GM18873 (cell line): ENCODE results near the gene THAP12.
"Not testable (repeated sequence)": the region's sequence is repeated elsewhere in the genome, so short reads cannot be mapped to it uniquely, and the experiment has no call there.

Experiments used
- ATAC-seq: cut with Tn5 transposase; IDR thresholded peaks from one replicate; pipeline ENCODE4 v1.9.1; 2021; ENCODE audit warnings: mild to moderate bottlenecking, moderate library complexity, moderate number of reproducible peaks; ENCODE audit not compliant: unreplicated experiment, low FRiP score

Gene THAP12

GRCh38 chr11:76380977-76381719 is at the start of gene THAP12, which contains the start of gene GVQW3:
THAP12 (minus strand) TSS chr11:76381132; CDS start chr11:76380836, 296 bp downstream.
GVQW3 (plus strand) TSS chr11:76381323; CDS start chr11:76381829, 506 bp downstream.
- ATAC-seq, result peak; percentile 67

DNA sequence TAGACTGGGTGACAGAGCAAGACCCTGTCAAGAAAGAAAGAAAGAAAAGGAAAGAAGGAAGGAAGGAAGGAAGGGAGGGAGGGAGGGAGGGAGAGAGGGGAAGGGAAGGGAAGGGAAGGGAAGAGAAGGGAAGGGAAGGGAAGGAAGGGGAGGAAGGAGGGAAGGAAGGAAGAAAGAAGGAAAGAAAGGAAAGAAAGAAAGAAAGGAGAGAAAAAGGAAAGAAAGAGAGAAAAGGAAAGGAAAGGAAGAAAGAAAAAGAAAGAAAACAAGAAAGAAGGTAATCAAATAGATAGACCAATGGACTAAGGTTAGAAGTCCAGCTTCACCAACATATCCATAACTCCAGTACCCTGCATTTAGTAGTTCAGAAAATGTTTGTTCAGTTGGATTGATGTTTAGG is 45.7 kb upstream of the THAP12 start:
- ATAC-seq, result no peak

DNA sequence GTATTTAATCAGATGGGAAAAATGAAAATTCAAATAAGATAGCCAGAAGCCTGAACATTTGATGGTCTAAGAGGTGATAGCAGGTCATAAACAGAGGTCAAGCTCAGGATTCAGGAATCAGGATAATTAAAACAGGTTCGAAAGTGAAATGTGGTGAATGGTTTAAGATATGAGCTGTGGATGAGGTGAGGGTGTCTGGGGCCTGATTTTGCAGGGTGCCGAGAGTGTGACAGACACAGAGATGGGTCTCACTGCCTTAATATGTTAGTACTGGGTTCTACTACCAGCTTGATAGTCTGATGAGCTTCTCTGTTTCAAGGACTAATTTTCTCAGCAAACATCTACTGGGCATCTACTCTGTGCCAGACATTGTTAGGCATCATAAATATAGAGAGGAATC is 44.0 kb upstream of the THAP12 start:
- no peak for ATAC-seq

- no peak for ATAC-seq
These were observed 43.4 kb upstream of the THAP12 start for GRCh38 chr11:76424379-76424778.

DNA sequence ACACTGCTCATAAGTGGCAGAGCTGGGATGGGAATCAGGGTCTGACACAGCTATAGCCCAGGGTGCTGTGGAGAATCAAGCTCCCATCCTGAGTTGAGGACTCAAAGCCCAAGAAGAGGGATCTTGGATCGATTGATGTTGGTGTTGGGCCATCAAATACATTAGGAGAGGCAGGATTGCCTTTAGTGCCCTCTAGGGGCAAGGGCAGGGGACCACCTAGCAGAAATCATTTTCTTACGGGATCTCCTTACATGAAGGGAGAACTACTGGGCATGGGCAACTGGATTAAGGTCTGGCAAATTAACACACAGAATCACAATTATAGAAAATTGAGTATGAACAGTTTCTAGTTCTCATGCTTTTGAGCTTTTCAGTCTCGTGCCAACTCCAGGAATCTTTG is 39.0 kb upstream of the THAP12 start:
- ATAC-seq, result no peak

DNA sequence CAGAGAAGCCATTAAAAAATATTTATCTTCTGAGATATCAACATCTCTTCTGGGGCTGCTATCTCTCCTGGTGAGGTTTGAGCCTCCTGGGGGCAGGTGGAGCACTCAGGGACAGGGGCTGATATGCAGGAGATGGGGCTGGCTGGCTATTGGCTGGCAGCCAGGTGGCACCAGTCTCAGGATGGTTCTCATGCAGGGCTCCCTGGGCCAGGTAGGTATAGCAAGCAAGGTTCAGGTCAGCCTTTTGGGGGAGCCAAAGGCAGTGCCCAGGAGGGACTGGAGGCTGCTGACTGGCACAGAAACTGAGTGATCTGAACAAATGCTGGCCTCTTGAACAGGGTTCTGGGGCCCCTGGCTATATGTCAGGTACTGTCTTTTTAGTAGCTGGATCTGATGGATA is 34.1 kb upstream of the THAP12 start:
- no peak for ATAC-seq

GRCh38 chr11:76410851-76411357 is 30.0 kb upstream of the THAP12 start:
- ATAC-seq, result no peak

GRCh38 chr11:76408171-76408965 is 27.4 kb upstream of the THAP12 start:
- ATAC-seq, result no peak

DNA sequence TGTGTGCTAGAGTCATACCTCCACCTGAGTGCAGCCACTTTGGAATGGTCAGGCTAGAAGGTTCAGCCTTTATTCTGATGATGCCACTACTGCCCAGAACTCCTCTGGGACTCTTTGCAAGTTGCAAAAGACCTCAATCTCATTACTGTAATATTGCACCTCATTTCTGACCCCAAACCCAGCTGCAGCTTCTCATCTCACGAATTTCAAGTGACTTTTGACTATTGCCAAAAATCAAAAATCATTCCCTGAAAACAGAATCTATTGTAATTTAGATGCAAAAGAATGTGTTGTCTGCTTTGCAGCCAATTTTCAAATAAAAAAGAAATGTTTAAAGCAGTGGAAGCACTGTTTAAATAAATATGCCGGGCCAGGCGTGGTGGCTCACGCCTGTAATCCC is 25.4 kb upstream of the THAP12 start:
- no peak for ATAC-seq

DNA sequence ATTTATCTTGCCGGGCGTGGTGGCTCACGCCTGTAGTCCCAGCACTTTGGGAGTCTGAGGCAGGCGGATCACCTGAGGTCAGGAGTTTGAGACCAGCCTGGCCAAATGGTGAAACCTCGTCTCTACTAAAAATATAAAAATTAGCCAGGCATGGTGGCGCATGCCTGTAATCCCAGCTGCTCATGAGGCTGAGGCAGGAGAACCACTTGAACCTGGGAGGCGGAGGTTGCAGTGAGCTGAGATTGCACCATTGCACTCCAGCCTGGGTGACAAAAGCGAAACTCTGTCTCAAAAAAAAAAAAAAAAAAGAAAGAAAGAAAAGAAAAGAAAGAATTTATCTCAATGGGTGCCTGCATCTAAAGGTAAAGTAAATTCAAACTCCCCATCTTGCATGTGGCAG is 20.6 kb upstream of the THAP12 start:
- not testable (repeated sequence) for ATAC-seq

DNA sequence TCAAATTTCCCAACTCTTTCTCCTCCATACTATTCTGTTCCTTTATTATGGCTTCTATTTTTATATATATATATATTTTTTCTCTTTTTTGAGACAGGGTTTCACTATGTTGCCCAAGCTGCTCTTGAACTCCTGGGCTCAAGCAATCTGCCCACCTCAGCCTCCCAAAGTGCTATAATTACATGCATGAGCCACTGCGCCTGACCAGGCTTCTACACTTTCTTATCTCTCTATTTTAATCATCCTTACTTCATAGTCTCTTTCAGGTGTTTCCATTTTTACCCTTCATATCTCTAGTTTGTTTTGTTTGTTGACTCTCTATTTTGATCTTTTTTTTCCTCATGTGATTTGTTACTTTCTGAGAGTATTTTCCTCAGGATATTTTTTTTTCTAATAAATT is 20.0 kb upstream of the THAP12 start:
- ATAC-seq, result no peak

- ATAC-seq, result no peak
These were observed 16.5 kb upstream of the THAP12 start for GRCh38 chr11:76397383-76397782.

DNA sequence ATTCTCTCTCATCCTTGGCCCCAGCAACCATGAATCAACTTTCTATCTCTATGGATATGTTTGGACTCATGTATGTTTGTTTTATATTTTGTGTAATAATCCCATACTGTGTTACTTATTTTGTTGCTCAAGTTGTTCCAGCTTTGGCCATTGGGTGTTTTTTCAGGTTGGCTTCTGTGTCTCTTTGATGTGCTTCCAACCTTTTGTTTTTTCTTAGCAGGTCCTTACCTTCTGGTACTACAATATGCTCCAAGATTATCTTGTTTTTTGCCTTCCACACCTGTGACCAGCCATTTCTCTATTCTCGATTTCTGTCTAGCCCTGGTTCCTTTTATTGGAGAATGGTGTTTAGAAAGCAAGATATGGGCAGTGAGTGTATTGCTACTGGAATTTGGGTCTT is 14.4 kb upstream of the THAP12 start:
- ATAC-seq, result no peak

- ATAC-seq, result no peak
These were observed 13.5 kb upstream of the THAP12 start for GRCh38 chr11:76394411-76394810.

GRCh38 chr11:76392870-76393269 is 11.9 kb upstream of the THAP12 start:
- ATAC-seq, result no peak

GRCh38 chr11:76391811-76392475 is 11.0 kb upstream of the THAP12 start:
- ATAC-seq, result no peak

DNA sequence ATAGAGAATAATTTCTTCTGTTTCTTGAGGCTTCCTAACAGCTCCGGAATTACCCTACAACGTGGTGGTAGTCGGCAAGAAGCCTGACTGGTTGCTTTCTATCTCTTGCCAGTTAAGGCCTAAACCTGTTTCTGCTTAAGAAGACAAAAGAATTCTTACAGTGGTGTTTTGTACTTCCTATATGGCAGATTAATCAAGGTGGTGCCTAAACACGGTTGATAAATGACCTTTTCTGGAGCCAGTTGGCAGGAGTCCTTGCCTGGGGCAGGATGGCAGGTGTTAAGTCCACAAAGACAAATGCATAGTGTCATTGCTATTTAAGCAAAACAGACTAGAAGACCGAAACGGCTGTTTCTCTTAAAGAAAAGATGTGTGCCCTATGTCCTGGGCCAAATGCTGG is 10.1 kb upstream of the THAP12 start:
- no peak for ATAC-seq

- no peak for ATAC-seq
These were observed 7.5 kb upstream of the THAP12 start for GRCh38 chr11:76388408-76388807.

DNA sequence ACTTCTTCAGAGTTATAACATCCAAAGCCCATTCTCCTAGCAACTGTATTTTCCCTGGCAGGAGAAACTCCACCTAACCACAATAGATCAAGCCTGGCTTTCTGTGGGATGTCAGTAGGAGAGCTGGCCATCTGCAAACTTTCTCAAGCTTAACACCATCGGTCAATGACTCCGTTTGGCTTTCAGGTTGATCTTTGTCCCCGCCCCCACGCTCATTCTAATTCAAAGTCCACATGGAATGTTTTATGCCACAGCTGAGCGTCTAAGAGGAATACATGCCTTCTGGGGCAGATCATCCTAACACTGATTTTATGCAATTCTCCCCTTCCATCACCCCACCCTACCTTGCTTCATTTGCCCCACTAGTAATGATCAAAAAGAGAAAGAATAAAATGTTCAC is 5.0 kb upstream of the THAP12 start:
- ATAC-seq, result no peak

DNA sequence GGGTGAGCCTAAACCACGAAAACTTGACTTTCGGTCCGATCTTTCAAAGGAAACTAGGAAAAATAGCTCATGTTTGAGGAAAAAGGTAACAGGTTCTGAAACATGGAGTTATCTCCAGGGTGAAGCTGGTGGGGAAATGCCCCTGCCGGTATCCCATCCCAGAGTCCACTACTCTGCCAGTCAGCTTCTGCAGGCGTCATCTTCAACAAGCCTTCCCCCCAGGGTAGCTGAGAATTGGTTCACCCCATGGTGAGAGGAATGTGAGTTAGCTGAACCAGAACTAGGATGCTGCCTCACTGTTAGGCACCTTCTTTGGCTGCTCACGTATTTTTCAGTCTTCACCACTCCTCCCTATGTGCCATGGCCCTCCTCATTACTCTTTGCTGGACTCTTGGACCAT is 1.3 kb upstream of the THAP12 start:
- no peak for ATAC-seq
